ENCODE data around the gene RPLP2. TPM values are rescaled to one million over a fixed set of nuclear protein-coding genes. Genes with fewer than 3 reads are reported as not detected.

The RPLP2 gene
- total RNA-seq, 1 donor from 2014 or later: 211 TPM

- no peak for FAIRE-seq
- TF ChIP-seq CTCF (IDR thresholded peaks at IDR 0.05; ENCODE audit: insufficient read depth, low read length, severe bottlenecking): no peak
Observed at GRCh38 chr11:833114-833791, 23.5 kb downstream of the RPLP2 start.

GRCh38 chr11:833849-834311, 24.1 kb downstream of the RPLP2 start:
- Histone ChIP-seq H3K27me3 (ENCODE audit: control insufficient read depth, insufficient read depth, low read length) (peaks cover 2% of the 10 kb centered on the region), H3K36me3 (ENCODE audit: control insufficient read depth, insufficient read depth, low read length) (peaks cover 24% of the 10 kb centered on the region), H3K4me3 (ENCODE audit: low read depth, low read length) (peak overlapping the region; percentile 67)
- FAIRE-seq: no peak
- no peak for TF ChIP-seq CTCF (IDR thresholded peaks at IDR 0.05; ENCODE audit: insufficient read depth, low read length, severe bottlenecking)
- DNase-seq (ENCODE audit: low read depth): peak; percentile 40

More at GRCh38 chr11:833114-833791, 23.5 kb downstream of the RPLP2 start:
- H3K27me3 ChIP-seq (ENCODE audit: control insufficient read depth, insufficient read depth, low read length): peaks cover 2% of the 10 kb centered on the region
- H3K4me3 ChIP-seq (ENCODE audit: low read depth, low read length): peak overlapping the region; percentile 67
- peaks cover 23% of the 10 kb centered on the region for H3K36me3 ChIP-seq (ENCODE audit: control insufficient read depth, insufficient read depth, low read length)
- no peak for DNase-seq (ENCODE audit: low read depth)

- Histone ChIP-seq H3K36me3 (ENCODE audit: control insufficient read depth, insufficient read depth, low read length) (peaks cover 28% of the 10 kb centered on the region), H3K27me3 (ENCODE audit: control insufficient read depth, insufficient read depth, low read length) (peaks cover 1% of the 10 kb centered on the region), H3K4me3 (ENCODE audit: low read depth, low read length) (peak overlapping the region; percentile 16)
- peak; percentile 89 for DNase-seq (ENCODE audit: low read depth)
- no peak for TF ChIP-seq CTCF (IDR thresholded peaks at IDR 0.05; ENCODE audit: insufficient read depth, low read length, severe bottlenecking)
- FAIRE-seq: peak; percentile 52
Observed at GRCh38 chr11:834371-835316, 24.9 kb downstream of the RPLP2 start.

GRCh38 chr11:836274-836673, 26.5 kb downstream of the RPLP2 start:
- no peak overlapping the region for H3K4me3 ChIP-seq (ENCODE audit: low read depth, low read length)

GRCh38 chr11:836700-837099, 26.9 kb downstream of the RPLP2 start:
- Histone ChIP-seq H3K4me3 (ENCODE audit: low read depth, low read length) (no peak overlapping the region), H3K36me3 (ENCODE audit: control insufficient read depth, insufficient read depth, low read length) (peaks cover 42% of the 10 kb centered on the region), H3K27me3 (ENCODE audit: control insufficient read depth, insufficient read depth, low read length) (no peaks in the 10 kb centered on the region)
- DNase-seq (ENCODE audit: low read depth) (no peak), FAIRE-seq (no peak)
- no peak for TF ChIP-seq CTCF (IDR thresholded peaks at IDR 0.05; ENCODE audit: insufficient read depth, low read length, severe bottlenecking)

More at GRCh38 chr11:836274-836673, 26.5 kb downstream of the RPLP2 start:
- TF ChIP-seq CTCF (IDR thresholded peaks at IDR 0.05; ENCODE audit: insufficient read depth, low read length, severe bottlenecking): no peak
- no peaks in the 10 kb centered on the region for H3K27me3 ChIP-seq (ENCODE audit: control insufficient read depth, insufficient read depth, low read length)
- peaks cover 41% of the 10 kb centered on the region for H3K36me3 ChIP-seq (ENCODE audit: control insufficient read depth, insufficient read depth, low read length)
- no peak for DNase-seq (ENCODE audit: low read depth)
- no peak for FAIRE-seq

All from bronchial epithelial cell (primary cell).